HG03575 (cell line): ENCODE results near the gene UGT3A1.
"Not testable (repeated sequence)": the region's sequence is repeated elsewhere in the genome, so short reads cannot be mapped to it uniquely, and the experiment has no call there.

Source experiments
- ATAC-seq: cut with Tn5 transposase; IDR thresholded peaks from one replicate; pipeline ENCODE4 v1.9.1; 2021; ENCODE audit not compliant: unreplicated experiment, insufficient number of reproducible peaks, low FRiP score; ENCODE audit errors: extremely low read depth

Gene UGT3A1, protein sequence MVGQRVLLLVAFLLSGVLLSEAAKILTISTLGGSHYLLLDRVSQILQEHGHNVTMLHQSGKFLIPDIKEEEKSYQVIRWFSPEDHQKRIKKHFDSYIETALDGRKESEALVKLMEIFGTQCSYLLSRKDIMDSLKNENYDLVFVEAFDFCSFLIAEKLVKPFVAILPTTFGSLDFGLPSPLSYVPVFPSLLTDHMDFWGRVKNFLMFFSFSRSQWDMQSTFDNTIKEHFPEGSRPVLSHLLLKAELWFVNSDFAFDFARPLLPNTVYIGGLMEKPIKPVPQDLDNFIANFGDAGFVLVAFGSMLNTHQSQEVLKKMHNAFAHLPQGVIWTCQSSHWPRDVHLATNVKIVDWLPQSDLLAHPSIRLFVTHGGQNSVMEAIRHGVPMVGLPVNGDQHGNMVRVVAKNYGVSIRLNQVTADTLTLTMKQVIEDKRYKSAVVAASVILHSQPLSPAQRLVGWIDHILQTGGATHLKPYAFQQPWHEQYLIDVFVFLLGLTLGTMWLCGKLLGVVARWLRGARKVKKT

DNA sequence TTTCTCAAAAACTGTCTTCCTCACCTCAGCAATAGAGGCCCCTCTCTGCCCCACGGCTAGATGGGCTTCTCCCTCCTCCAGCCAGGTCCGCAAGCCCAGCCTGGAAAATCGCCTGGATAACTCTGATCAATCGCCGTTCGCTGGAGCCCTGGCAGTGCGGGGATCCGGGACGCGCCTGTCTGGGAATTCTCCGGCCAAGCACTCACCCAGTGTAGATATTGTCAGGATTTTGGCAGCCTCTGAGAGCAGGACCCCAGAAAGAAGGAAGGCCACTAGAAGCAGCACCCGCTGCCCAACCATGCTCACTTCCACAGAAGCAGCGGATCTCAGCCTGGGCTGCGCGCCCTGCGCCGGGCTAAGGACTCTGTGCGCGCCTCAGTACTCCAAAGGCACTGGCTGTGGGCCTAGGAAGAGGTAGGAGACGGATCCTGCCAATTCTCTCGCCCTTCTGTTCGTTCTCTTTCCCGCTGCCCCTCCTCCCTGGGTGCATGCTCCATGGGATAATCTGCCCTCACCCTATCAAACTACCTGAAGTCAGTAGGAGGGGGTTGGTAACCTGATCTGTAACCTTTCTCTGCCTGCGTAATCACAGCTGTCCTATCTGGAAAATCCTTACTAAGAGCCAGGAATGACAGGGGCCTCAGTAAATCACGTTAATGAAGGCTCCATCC lies at the start of gene UGT3A1:
UGT3A1 (minus strand) TSS at position 450 of the 671 bp plus-strand sequence; CDS start at position 300, 150 bp downstream.
- ATAC-seq = no peak

DNA sequence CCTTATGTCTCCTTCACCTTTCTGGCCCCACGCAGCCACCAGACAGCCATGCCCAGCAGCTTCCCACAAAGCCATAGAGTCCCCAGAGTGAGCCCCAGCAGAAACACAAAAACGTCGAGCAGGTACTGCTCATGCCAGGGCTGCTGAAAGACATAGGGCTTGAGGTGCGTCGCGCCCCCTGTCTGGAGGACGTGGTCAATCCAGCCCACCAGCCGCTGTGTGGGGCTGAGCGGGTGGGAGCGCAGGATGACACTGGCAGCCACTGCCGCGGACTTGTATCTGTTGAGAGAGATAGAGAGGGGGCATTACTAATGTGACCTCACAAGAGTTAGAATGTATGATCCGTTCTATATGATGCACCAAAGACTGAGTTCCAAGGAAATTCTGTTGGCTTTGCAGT lies 44.5 kb upstream of the UGT3A1 start:
- no peak for ATAC-seq

DNA sequence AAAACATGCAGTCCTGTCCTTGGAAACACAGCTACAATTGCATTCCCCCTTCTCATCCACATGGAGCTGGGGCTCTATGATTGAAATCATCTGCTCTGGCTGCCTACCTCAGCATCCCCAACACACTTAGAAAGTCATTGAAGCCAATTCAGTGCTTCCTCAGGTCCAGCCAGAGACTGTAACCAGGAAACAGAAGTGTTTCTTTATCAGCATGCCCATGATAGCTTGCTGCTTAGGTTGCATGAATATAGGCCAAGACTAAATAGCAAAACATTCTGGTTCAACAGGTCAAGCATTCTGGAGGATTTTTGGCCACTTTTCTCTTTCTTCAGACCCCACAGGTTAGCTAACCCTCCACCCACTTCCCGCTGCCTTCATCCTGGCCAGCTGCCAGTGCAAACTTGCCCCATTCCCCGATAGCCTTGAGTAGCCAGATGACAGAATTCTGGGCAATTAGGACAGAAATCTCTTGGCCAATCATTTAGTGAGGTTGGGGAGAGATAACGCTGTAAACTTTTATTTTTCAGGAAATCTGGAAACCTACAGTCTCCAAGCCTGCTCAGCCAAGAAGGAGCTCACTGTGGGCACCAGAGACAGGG lies 43.4 kb upstream of the UGT3A1 start:
- ATAC-seq = not testable (repeated sequence)

DNA sequence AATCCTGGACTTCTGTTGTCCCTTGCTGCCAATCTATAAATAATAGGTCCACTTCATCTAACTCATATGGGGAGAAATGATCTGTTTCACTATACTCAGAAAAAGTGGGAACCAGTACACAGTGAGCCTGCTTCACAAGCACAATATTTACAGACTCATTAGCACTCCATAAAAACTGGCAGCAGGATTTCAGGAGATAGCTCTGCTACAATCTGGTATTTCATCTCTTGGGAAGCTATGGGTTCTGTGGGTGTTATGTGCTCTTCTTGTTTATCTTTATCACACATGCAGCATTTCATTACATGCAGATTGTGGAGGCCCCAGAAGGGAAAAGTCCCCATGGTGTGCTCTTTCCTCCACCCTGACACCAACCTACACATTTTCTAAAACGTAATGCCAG lies 42.3 kb upstream of the UGT3A1 start:
- ATAC-seq = no peak

DNA sequence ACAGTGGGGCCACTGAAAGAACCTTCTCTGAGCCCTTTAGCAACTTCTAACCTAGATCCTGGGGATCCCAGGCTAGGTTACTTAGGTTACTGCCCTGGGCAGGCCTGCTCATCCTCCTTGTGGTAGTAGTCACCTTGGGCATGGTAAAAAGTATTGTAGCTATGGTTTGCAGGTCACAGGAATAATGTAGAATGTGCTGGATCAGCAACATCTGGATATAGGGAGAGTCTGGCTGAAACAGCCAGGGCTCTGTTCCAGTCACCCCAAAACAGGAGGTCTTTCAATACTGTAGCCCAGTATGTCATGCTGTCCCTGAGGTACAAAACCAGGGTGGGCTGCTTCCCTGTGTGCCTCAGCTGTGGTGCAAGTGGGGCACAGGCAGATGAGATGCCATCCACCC lies 41.9 kb upstream of the UGT3A1 start:
- no peak for ATAC-seq

DNA sequence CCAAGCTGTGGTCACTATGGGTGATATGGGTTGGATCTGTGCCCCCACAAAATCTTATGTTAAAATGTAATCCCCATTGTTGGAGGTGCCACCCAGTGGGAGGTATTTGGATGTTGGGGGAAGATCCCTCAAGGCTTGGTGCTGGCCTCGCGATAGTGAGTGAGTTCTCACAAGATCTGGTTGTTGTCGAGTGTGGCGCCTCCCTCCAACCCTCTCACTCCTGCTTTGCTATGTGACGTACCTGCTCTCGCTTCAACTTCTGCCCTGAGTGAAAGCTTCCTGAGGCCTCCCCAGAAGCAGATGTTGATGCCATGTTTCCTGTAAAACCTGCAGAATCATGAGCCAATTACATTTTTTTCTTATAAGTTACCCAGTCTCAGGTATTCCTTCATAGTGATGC lies 40.0 kb upstream of the UGT3A1 start:
- ATAC-seq = no peak

DNA sequence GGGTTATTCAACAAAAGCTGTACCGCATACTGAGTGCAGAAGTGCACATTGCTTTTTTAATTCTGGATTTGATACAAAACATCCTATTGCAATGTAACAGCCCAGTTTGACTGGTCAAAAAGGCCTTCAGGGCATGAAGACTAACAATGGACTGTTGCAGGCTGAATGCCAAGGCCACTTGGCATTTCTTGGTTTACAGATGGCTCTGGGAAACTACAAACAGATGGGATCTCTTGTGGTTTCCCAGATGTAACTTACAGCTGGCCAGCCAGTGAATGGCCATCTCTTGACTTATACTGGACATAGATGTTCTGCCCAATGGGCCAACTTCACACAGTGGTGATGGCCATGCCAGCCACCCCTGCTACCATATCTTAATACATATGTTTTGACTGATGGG lies 38.7 kb upstream of the UGT3A1 start:
- ATAC-seq = no peak

DNA sequence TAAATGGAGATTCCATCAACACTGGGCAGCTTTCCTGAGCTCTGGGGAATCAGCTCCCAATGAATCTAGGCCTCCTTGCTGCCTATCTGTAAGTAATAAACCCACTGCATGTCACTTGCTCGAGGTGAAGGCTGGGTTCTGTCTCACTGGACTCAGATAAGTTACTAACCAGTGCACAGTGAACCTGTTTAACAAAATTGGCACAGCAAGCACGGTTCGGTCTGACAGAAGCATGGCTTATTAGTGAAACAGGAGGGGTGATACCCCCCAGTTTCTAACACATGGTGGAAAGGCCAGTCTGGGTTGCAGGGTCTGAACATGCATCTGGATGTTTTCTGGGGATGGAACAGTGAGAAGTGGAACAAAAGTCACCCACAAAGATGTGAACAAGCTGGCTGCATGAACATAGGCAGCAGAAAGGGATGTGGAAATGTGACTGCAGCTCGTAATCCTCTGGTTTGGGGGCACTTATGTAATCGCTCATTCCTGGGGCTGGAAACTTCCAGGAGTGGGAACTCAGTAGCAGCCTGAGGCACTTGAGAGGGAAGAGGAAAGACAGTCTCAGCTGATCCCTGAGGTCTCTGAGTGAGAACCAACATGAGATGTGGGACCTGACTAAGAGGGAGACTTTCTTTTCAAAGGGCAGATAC lies 37.8 kb upstream of the UGT3A1 start:
- ATAC-seq = no peak

DNA sequence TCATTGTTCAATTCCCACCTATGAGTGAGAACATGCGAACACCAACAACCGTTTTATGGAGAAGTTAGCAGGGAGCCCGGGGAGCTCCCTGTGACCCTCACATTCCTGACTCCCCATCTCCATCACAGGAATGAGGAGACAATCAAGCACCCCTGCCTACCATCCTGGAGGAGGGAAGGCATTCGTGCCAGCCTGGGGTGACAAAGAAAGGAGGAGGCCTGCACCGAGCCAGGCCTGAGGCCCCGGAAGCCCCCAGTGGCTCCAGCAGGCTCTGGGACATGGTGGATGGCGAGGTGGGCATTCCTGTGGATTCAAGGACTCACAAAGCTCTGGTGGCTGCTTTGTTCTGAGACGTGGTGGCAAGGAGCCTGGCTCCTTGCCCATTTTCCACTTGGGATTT lies 36.5 kb upstream of the UGT3A1 start:
- ATAC-seq = no peak

DNA sequence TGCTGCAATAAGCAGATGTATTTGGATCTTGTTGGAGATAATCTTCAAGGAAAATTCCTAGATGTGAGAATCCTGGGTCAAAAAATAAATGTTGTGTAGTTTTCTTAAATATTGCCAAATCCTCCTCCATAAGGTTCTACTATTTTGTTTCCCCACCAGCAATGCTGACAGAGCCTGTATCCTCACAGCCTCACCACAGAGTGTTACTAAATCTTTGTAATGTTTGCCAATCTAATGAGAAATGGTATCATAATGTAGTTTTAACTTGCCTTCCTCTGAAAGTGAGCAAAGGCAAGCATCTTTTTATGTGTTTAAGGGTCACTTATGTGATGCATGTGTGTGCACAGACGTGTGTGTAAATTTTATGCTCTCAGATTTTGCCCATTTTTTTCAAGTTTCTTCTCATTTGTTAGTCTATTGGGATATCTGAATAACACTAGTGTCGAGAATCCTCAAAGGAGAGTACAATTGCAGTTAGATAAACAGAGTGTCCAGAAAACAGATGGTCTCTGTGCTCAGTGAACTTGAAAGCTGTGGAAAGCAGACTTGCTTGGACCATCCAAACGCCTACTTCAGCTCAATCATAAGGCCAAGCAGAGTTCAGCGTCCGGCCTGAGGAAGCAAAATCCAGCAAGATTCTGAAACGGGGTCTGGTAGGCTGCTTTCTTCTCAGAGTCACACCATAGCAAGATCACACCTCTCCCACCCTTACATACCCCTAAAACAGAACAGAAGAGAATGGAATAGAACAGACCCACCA lies 35.7 kb upstream of the UGT3A1 start:
- ATAC-seq = no peak

DNA sequence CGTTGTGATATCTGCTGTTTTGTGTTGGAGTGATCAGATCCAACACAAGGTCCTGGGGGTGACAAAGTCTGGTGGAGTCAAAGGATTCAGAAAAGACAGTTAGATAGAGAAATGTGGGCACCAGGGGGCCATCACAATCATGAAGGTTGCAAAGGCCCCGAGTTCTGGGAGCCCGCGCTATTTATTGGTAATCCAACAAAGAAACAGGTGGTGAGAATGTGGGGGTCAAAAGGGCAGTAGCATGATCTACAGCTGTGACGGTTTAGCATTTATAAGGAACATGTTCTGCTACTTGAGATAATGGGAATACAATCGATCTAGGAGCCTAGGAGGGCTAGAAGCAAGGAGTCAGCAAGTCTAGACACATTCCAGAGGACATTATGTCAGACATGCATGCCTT lies 31.1 kb upstream of the UGT3A1 start:
- ATAC-seq = not testable (repeated sequence)

DNA sequence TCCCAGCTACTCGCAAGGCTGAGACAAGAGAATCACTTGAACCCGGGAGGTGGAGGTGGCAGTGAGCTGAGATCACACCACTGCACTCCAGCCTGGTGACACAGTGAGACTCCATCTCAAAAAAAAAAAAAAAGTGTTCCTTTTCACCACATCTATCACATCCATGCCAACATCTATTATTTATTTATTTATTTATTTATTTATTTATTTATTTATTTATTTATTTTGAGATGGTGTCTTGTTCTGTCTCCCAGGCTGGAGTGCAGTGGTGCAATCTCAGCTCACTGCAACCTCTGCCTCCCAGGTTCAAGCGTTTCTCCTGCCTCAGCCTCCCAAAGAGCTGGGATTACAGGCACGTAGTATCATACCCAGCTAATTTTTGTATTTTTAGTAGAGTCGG lies 28.4 kb upstream of the UGT3A1 start:
- not testable (repeated sequence) for ATAC-seq

DNA sequence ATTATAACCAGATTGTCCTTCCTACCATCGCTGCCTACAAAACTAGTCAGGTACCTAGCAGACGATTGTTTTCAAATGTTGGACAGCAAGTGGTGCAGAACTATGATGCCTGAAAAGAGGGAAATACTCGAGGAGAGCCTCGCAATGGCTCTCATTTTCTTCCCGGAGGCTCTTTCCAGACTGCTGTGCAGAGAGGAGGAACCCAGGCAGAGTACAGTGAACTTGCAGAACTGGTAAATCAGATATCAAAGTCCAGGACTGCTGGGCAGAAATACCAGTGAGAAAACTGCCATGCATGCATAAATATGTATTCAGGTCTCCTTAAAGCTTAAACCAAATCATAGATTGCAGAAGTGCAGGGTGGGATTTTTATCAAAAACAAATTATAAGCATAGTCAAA lies 26.4 kb upstream of the UGT3A1 start:
- ATAC-seq = no peak

DNA sequence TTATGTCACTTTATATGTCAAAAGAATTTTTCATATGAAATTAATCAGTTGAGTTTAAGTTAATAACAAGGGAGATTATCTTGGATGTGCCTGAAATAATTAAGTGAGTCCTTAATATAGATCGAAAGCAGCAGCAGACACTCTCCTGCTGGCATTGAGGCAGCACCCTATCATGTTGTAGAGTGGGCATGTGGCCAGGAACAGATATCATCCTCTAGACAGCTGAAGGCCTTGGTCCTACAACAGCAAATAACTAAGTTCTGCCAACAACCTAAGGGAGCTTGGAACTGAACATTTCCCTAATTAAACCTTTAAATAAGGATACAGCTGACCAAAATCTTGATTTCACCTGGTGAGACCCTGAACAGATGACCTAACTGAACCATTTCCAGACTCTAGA lies 25.8 kb upstream of the UGT3A1 start:
- no peak for ATAC-seq

DNA sequence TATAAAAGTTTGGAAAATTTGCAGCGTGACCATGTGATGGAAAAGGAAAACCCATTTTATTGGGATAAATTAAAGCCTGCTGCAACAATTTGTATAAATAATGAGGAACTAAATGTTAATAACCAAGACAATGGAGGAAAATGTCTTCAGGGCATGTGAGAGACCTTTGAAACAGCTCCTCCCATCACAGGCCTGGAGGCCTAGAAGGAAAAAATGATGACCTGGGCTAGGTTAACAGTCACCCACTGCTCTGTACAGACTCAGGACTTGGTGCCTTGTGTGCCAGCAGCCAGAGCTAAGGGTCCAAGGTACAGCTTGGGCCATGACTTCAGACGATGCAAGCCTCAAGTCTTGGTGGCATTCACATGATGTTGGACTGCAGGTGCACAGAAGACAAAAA lies 22.0 kb upstream of the UGT3A1 start:
- ATAC-seq = no peak

DNA sequence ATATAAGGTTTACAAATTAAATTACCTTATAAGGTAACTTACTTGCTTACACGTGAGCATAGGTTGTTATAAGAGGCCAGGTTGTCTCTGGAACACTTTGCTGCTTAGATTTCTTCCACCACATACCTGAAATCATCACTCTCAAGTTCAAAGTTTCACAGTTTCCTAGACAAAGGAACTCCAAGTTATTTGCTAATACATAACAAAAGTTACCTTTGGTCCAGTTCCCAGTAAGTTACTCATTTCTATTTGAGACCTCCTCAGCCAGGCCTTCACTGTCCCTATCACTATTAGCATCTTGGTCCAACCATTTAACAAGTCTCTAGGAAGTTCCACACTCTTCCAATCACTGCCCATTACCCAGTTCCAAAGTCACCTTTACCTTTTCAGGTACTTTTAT lies 18.5 kb upstream of the UGT3A1 start:
- no peak for ATAC-seq

DNA sequence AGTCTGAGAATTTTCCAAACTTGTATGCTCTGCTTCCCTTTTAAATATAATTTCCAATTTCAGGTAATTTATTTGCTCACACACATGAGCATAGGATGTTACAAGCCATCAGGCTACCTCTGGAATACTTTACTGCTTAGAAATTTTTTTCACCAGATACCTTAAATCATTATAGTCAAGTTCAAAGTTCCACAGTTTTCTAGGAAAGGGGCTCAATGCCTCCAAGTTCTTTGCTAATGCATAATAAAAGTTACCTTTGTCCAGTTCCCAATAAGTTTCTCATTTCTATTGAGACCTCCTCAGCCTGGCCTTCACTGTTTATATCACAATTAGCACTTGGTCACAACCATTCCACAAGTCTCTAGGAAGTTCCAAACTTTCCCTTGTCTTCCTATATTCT lies 16.2 kb upstream of the UGT3A1 start:
- no peak for ATAC-seq

DNA sequence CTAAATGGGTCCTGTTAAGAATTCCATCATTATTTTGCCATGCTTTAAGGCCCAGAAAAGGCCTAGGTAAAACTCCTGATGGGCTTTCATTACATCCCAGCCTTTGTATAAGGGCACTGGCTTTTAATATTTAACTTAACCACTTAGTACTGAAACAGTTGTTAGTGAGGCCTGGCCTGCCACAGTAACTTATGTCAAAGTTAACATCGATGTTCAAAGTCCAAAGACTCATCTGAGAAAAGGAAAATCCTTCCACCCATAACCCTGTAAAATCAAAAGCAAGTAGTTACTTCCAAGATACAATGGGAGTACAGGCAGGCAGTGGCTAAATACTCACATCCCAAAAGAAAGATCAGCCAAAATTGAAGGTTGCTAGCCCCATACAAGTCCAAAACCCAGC lies 15.0 kb upstream of the UGT3A1 start:
- no peak for ATAC-seq

DNA sequence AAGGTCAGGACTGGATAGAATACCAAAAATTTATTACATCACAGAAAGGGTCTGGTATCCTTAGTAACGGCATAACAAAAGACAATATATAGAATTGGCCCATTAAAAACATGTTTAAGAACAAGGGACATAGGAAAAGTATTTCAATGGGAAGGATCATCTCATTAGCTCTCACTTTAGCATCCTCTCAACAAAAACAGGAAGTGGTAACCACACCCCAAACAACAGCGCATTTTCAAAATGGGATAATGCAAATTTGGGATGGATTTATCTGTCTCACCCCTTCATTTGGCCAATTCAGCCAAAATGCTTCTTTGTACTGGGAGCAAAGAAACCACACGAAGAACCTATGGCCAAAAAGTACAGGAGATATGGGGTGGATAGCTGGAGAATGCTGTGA lies 9.8 kb upstream of the UGT3A1 start:
- no peak for ATAC-seq
